Activated gamma-delta T cell (primary cell): Measurements from ENCODE around the gene MAP1LC3A.

Experiments used
- DNase-seq: peaks from one replicate; lab custom pipeline; 2025; lab: John Stamatoyannopoulos, UW

The MAP1LC3A gene

DNA sequence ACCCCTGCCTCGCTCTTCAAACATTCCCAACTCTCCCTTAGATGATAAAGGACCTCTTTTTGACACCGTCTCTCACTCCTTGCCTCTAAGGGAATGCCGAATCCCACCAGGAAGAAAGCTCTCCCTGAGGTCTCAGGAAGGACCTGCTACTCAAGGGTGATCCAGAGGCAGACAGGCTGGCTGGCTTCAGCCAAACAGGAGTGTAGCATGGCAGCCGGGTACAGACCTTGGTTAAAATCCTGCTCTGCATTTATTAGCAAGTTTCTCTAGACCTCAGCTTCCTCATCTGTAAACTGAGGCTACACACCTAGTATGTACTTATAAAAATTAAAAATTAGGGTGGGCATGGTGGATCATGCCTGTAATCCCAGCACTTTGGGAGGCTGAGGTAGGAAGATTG, 17.2 kb downstream of the MAP1LC3A start:
- no peak for DNase-seq

GRCh38 chr20:34577061-34577460, 18.5 kb downstream of the MAP1LC3A start:
- no peak for DNase-seq

- no peak for DNase-seq
These were observed 19.5 kb downstream of the MAP1LC3A start for GRCh38 chr20:34578025-34578424.

DNA sequence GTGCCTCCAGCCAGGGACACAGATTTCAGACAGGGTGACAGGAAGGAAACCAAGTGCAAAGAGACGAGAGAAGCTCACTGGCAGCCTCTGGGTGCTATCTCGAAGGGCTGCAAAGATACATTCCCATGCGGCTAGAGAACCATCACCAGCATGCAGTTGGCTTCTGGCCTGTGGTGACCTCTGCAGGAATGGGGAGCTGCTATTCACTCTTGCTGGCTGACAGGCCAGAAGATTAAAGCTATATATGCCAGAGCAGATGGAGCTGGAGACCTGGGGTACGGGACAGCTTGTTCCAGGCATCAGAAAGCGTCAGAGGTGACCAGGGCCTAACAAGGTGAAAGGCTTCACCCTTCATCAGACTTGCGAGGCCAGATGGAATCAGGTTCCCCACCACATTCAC, 20.0 kb downstream of the MAP1LC3A start:
- no peak for DNase-seq

- DNase-seq: no peak
These were observed 20.9 kb downstream of the MAP1LC3A start for GRCh38 chr20:34579191-34579978.

- no peak for DNase-seq
These were observed 21.7 kb downstream of the MAP1LC3A start for GRCh38 chr20:34579979-34580940.

- DNase-seq: no peak
These were observed 23.0 kb downstream of the MAP1LC3A start for GRCh38 chr20:34581341-34582184.

GRCh38 chr20:34582221-34582620, 23.7 kb downstream of the MAP1LC3A start:
- no peak for DNase-seq

DNA sequence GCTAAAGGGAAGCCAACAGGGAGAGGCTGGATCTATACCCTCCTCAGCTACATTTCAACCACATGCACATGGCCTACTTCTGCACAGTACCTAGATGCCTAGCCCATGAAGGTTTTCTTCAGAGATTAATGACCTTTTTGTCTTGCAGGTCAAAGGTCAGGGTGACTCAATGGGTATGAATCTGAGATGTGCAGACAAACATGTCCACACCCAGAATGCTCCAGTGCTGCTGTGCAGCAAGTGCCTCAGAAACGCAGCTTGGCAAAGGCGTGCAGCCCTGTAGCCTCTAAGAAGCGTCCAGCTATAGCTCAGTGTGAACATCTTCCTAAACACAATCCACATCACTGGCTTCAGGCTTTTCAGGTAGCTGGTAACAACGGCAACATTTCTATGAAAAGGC, 24.4 kb downstream of the MAP1LC3A start:
- DNase-seq: no peak

DNA sequence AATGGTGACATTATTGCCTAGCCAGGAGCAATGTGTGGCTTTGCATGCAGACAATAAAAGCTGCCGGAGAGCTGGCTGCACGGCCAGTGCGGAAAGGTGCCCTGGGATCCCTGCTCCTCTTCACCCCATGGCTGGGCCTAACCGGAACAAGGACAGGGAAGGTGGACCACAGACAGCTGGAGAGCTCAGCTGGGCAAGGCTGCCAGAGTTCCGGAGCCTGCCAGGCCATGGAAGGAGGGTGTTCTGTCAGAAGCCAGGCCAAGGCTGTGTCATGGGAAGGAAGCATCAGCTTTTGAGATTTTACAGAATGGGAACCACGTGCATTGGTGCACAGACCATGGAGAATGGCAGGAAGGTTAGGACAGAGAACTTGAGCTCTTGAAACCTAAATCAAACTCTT, 25.0 kb downstream of the MAP1LC3A start:
- no peak for DNase-seq

DNA sequence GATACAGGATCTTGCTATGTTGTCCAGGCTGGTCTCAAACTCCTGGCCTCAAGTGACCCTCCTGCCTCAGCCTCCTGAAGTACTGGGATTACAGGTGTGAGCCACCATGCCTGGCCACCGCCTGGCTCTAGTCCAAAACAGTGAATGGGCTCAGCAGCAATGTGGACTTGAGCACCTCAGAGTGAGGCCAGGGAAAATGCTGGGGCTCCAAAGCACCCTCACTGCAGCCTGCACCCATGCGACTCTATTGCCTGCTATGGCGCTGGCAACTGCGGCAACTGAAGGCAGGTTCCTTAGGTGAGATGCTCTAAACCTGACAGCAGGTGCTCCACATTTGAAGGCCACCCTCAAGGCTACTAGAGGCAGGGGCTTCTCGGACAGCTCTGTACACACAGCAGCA, 26.5 kb downstream of the MAP1LC3A start:
- DNase-seq: no peak

- DNase-seq: no peak
These were observed 28.1 kb downstream of the MAP1LC3A start for GRCh38 chr20:34586488-34587163.

- no peak for DNase-seq
These were observed 37.1 kb downstream of the MAP1LC3A start for GRCh38 chr20:34595377-34596184.

- DNase-seq: no peak
These were observed 42.6 kb downstream of the MAP1LC3A start for GRCh38 chr20:34600892-34601653.

GRCh38 chr20:34604980-34605788, 46.7 kb downstream of the MAP1LC3A start:
- DNase-seq: no peak

DNA sequence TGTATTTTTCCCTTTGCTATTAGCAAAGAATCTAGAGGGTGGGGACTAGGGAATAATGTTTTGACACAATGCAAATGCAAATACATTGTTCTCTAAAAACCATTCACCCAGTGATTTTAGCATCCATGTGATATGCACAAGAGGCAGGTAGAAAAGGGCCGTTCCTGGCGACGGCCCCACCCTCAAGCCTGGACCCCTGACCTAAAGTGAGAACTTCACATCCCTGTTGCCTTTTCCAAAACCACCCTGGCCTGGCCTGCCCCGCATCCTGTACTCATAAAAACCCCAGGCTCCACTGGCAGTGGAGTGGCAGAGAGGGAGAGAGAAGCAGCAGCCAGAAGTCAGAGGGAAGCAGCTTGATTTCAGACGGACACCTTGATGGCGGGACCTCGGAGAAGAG, 48.5 kb downstream of the MAP1LC3A start:
- no peak for DNase-seq
